T follicular helper cell (primary cell): ENCODE measurements around the gene DRICH1.
"Not testable (repeated sequence)": the region's sequence is repeated elsewhere in the genome, so short reads cannot be mapped to it uniquely, and the experiment has no call there.

Experiments used
- DNase-seq: peaks from one replicate; pipeline ENCODE4 v3.0.0-alpha.2; 2020; ENCODE audit warnings: low read depth

DRICH1 gene

GRCh38 chr22:23649071-23649501 is 17.0 kb upstream of the DRICH1 start:
- DNase-seq, result no peak

DNA sequence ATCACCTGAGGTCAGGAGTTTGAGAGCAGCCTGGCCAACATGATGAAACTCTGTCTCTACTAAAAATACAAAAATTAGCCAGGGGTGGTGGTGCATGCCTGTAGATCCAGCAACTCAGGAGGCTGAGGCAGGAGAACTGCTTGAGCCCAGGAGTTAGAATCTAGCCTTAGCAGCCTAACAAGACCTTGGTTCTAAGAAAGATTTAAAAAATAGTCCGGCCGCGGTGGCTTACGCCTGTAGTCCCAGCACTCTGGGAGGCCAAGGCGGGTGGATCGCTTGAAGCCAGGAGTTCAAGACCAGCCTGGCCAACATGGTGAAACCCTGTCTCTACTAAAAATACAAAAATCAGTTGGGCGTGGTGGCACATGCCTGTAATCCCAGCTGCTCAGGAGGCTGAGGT is 14.4 kb upstream of the DRICH1 start:
- not testable (repeated sequence) for DNase-seq

GRCh38 chr22:23640206-23640605 is 8.1 kb upstream of the DRICH1 start:
- DNase-seq, result not testable (repeated sequence)

GRCh38 chr22:23639661-23640060 is 7.5 kb upstream of the DRICH1 start:
- DNase-seq, result no peak

DNA sequence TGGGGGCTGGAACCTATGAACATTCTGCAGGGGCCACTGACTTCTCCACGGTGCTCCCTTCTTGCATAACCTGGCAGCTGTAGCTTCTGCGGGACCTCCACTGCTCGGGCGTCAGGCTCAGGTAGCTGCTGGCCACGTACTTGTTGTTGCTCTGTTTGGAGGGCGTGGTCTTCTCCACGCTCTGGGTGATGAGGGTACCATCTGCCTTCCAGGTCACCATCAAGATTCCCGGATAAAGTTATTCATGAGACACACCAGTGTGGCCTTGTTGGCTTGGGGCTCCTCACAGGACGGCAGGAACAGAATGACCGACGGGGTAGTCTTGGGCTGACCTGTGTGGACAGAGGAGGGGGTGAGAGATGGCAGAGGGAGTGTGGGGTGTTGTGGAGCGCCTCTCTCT is 6.5 kb upstream of the DRICH1 start:
- DNase-seq, result no peak

DNA sequence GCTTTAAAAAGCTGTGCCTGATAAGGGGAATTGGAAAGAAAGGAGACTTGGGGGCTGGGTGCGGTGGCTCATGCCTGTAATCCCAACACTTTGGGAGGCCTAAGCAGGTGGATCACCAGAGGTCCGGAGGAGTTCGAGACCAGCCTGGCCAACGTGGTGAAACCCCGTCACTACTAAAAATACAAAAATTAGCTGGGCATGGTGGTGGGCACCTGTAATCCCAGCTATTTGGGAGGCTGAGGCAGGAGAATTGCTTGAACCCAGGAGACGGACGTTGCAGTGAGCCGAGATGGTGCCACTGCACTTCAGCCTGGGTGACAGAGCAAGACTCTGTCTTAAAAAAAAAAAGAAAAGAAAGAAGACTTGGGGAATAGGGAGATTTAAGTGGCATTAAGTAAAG is 3.2 kb upstream of the DRICH1 start:
- DNase-seq, result not testable (repeated sequence)

GRCh38 chr22:23628056-23628743 is 3.9 kb downstream of the DRICH1 start:
- DNase-seq, result not testable (repeated sequence)

- peak; percentile 42 for DNase-seq
Observed at GRCh38 chr22:23627401-23628055, 4.6 kb downstream of the DRICH1 start.

DNA sequence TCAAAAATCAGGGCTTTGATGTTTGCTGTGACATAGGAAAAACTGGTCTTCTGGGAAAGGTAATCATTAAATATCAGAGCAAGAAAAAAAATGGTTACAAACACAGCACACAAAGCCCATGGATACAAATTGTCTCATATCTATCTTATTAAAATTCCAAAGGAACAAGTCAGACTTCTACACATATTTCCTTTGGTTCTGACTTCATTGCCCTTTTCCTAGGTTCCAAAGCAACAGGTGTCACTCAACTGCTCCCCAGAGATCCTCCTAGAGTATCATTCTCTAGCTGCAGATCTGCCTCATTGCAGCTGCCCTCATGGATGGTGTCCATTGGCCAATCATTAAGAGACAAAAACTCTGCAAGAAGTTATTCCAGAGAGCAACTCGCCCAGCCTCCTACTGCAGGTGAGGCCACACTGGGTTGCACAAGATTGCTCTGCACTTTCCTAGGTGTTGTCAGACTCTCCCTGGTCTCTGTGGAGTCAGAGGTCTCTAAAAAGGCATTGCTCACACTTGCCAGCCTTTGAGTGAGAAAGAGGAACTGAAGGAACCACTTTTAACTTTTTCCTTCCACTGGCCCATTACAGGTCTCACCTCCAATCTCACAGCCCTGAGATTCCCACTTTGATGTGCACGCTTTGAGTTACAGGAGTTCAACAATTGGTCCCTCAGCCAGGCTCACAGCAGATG is 5.7 kb downstream of the DRICH1 start:
- DNase-seq, result no peak

DNA sequence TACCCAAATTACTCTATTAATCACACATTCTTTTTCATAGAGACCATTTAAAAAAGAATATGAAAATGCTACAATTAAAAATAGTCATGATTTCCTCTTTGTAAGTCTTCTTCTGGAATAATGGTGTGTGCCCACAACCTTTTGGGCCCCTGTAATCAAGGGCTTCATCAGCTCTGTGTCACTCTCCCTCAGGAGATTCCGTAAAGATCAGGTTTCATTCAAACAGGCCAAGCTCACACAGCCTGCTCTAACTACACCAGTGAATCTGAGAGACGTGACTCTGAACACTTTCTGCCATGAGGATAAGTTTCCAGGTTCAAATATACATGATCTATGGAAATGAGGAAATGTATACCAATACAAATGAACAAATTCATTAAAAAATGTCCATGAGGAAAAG is 9.5 kb downstream of the DRICH1 start:
- DNase-seq, result no peak

DNA sequence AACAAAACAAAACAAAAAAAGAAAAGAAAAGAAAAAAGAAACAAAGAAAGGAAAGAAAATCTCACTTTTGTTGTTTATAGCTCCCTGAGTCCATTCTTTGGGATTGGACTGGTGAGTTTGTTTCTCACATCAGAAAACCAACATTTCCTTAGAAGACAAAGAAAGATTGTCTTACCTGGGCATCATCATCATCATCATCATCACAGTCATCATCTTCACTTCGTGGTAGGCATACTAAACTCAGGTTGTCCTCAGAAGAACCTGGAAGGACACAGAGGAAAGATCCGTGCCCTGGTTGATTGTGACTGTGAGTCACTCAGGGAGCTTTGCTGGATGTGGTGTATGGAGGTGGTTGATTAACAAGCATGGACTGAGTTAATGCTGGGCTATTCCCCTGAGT is 10.2 kb downstream of the DRICH1 start:
- DNase-seq, result not testable (repeated sequence)

DNA sequence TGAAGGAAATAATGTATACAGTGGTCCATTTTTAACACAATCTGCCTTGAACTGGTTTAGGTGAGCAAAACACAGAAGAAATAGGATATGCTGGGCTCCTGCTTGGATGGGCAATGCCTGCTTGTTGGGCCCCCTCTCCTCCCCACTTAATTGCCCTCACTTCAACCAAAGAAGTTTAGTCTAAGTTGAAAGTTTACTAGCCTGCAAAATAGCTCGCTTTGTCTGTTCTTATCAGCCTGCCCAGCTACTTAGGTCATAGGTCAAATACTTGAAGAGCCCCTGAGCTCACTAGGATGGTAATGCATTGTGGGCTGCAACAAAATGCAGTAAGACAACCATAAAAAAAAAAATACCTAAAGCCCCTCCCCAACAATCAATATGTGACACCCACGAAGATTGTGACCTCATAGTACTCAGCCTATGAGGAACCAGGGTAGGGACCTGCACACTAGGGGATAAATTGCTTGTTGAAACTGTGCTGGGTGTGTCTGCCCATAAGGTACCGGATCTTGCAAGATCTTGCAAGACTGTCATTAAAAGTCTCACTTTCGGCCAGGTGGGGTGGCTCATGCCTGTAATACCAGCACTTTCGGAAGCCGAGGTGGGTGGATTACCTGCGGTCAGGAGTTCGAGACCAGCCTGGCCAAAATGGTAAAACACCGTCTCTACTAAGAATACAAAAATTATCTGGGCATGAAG is 10.9 kb downstream of the DRICH1 start:
- DNase-seq, result no peak

DNA sequence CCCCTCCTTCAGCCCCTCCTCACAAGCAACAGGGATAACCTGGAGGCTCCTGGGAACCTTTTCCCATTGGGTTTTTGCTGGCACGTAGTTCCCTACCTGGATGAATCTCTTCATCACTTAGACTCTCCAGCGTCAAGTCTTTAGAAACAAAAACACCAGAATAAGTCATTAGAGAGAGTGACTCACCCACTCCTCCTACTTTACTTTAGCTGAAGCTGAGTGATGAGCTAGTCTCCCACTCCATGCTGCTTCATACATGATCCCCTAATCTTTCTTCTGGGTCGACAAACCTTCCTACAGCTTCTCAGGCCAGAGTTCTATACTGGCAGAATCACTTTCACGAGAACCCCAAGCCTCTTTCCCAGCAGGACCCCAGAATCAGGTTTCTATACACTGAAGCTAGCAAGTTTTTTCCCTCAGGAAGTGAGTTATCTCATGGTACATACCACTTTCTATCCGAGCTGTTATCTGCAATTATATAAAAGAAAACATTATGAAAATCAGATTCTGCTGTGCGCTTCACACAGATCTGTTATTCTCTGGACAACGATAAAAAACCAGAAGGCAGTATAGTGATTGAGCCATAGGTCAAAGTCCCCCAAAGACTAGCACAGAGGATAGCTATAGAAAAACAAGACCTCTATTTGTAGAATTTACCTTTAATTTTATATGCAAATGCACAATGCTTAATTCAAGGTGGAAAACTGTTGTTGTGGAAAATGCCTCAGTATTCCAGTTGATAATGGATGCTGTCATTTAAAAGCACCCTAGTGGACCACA is 18.7 kb downstream of the DRICH1 start:
- no peak for DNase-seq

DNA sequence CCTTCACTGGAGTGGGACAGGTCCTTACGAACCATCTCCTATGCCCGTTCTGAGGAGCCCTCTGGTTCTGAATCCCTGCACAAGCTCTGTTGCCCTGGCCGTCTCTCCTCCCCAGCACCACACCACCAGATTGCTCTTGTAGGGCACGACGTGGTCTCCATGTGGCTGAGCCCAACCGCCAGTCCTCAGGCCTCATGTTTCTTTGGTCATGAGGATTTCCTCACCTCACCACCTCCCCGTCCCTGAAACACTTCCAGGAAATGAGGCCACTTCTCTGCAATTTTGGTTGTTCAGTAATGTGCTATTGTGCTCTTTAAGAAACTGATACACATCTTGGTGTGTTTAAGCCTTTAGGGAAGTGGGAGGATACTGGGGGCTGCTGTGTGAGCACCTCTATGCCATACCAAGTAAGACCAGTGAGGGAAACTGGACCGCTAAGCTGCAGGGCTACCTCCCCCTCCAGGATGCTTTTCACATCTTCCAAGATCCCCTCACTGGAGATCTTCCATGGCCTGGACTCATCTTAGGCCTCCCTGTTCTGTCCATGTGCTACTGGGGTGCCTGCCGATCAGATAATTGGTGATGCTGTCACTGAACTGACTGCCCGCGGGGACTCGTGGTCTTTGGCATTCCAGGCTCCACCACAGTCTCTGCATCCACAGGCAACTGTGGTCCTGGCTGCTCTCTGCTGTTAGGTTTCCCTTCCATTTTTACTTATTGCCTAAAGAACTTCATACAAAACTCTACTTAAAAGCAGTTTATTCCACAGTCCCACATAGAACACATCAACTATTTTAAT is 21.9 kb downstream of the DRICH1 start:
- no peak for DNase-seq

DNA sequence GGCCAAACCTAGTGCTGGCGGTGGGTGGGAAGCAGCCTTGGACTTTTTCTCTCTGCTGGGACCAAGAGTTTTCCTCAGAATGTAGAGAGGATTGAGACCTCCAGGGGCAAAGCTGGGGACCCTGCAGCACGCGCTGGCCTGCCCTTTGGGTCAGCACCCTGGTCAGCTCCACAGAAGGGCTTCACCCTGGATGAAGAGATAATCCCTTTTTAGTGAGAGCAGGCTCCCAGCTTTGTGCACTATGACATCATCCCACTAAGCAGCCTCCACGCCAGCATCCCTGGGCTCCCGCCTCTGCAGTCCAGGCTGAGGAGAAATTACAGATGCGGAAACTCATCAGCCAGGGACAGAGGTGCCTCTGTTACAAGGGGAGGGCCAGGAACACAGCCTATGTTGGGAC is 23.5 kb downstream of the DRICH1 start:
- no peak for DNase-seq

GRCh38 chr22:23606204-23607131 is 25.7 kb downstream of the DRICH1 start:
- DNase-seq, result no peak

DNA sequence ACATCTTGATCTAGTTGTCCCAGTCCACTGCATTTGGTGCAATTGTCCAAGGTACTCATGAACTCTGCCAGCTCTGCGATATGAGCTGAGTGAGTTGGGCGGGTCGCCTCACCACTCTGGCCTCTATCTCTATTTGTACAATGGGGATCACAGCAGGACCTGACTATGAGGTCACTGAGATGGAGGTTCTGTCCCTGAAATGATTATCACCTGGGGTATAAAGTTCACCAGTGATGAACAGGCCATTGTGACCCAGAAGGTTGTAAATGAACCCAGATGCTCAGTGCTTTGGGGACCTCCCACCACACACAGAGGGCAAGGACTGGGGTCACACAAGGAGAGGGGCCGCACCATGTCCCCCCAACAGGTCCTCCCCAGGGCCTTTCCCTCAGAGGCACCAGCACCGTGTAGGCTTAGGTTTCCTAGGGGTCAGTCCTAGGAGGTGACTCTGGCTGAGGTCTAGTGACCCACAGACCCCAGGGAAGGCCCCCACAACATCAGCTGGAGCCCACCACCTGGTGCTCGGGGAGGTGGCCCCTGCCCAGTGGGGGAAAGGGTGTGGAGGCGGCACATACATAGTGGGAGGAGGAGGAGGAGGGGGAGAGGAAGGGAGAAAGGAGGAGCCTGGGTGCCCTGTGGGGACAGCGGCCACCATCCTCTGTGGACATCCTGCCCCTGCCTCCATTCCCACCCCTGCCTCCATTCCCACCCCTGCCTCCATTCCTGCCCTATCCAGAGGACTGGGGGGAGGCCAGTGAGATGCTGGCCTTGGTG is 27.0 kb downstream of the DRICH1 start:
- DNase-seq, result no peak

GRCh38 chr22:23603266-23603665 is 28.9 kb downstream of the DRICH1 start:
- DNase-seq, result no peak
